Hematopoietic multipotent progenitor cell treated with erythropoietin and hydrocortisone succinate and interleukin-3 and kit ligand, for 15 days (in vitro differentiated cells): Measurements from ENCODE around the gene SNX17.
A peak's percentile ranks its signal among the peaks of the same experiment; 100 is the strongest.

Source experiments
- DNase-seq: peaks from one replicate; pipeline ENCODE4 v3.0.0-alpha.2; 2015; ENCODE audit warnings: low spot score

The SNX17 gene

DNA sequence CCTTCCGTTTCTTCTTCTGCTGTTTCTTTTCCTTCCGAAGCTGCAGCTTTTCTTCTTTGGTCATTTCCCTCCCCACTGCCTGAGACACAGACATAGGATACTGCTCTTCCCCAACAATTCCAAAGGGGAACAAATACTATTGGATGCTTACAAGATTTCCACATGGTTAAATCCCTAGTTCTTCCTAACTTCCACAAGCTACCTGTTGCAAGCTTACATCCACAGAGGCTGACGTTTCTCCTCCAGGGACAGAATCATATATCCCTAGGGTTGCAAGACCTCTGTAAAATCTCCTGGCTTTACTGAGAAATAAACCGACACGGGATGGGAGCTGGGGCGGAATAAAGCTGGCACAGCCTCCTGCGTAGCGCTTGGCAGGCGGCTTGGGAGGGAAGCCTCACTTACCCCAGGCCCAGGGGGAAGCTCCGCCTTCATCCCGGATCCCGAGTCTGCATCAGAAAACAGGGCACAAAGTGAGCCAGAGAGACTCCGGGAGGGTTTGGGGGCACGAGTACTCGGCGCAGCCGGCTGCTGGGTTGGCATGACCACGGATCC is 868 bp upstream of the SNX17 start:
- DNase-seq = peak; percentile 40

DNA sequence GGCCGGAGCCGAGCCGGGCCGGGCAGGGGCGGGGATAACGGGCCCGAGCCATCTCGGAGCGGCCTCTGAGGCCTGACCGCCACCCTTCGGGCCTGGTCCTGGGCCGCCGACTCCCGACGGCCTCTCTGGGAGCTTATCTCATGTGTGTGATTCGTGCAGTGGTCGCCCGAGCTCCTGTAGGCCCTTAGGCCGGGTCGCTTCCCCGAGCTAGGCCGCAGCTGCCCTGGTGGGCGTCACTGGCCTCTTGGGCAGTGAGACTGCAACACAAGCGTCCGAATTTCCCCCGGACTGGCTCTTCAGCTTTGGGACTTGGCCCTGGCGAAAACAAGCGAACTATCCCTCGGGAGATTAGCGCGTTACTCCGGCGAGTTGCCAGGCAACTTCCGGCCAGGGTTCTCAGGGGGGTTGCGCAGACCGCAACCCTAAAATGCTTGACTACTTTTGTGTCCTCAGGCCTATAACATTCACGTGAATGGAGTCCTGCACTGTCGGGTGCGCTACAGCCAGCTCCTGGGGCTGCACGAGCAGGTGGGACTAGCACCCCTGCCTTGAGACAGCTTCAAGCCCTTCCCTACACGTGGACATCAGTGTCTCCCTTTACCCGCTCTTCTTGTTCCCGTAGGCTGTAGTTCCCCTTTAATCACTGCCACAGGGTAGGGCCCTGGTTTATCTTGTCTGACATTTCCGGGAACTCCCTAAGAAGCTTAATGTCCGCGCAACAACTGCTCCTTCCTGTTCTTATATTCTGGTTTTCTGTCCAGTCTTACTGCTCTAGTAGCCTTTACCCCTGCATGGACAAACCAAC is 602 bp downstream of the SNX17 start:
- DNase-seq = peak; percentile 47

DNA sequence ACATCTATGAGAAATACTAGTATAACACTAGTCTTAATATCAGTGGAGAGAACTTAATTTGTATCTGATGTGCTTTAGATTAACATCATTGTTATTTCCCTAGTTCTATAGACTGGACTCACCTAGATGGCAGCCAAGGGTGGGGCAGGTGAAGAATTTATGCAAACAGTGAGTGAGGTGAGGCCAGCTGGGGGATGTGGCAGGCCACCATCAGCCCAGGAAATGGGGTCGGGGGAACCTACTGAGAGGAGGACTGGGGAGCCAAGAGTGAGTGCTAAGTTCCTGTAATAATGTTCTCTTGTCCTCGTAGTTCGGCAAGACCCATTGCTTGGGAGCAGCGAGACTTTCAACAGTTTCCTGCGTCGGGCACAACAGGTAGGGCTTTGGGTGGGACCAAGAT is 2.5 kb downstream of the SNX17 start:
- no peak for DNase-seq

DNA sequence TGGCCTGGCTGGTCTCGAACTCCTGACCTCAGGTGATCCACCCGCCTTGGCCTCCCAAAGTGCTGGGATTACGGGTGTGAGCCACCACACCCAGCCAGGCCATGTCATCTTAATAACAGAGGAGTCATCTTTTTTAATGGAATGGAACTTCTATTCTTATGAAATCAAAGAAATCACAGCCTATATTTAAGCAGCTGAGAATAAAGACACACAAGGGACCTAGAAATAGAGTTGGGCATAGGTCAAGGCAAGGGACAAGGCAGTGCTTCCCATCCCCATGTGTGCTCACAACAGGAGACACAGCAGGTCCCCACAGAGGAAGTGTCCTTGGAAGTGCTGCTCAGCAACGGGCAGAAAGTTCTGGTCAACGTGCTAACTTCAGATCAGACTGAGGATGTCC is 3.2 kb downstream of the SNX17 start:
- DNase-seq = no peak

DNA sequence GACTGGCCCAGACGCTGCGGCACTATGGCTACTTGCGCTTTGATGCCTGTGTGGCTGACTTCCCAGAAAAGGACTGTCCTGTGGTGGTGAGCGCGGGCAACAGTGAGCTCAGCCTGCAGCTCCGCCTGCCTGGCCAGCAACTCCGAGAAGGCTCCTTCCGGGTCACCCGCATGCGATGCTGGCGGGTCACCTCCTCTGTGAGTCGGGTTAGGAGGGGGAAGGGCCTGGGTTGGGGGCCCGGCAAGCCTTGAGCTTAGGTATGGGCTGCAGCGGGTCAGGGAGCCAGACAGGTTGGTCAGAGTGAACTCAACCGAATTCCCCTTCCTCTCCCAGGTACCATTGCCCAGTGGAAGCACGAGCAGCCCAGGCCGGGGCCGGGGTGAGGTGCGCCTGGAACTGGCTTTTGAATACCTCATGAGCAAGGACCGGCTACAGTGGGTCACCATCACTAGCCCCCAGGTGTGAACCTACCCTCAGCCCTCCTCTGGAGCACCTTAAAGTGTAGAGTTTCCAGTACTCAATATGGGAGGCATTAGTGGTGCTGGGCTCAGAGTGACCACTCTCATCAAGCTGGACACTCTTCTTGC is 5.2 kb downstream of the SNX17 start:
- no peak for DNase-seq

DNA sequence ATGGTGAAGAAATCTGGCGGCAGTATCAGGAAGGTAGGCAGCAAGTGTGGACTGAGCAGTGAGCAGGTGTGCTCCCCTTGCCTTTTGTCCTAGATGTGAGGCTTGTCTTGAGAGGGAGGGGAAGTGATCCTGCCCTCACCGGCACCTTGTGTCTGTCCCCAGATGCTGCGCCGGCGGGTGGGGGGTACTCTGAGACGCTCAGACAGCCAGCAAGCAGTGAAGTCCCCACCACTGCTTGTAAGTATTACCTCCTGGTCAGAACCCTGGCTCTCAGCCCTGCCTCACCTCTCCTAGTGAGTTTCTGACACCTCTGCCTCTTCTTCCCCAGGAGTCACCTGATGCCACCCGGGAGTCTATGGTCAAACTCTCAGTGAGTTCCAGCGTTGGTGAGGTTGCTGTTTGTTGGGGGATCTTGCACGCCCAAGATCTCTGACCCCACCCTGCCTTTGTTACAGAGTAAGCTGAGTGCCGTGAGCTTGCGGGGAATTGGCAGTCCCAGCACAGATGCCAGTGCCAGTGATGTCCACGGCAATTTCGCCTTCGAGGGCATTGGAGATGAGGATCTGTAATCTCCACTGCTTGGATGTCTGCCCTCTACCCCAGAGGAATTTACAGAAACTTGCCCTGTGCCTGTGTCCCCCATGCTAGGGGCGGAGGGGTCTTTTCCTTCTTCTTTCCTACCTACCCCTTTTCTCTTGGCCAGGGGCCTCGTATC is 5.9 kb downstream of the SNX17 start:
- DNase-seq = no peak

DNA sequence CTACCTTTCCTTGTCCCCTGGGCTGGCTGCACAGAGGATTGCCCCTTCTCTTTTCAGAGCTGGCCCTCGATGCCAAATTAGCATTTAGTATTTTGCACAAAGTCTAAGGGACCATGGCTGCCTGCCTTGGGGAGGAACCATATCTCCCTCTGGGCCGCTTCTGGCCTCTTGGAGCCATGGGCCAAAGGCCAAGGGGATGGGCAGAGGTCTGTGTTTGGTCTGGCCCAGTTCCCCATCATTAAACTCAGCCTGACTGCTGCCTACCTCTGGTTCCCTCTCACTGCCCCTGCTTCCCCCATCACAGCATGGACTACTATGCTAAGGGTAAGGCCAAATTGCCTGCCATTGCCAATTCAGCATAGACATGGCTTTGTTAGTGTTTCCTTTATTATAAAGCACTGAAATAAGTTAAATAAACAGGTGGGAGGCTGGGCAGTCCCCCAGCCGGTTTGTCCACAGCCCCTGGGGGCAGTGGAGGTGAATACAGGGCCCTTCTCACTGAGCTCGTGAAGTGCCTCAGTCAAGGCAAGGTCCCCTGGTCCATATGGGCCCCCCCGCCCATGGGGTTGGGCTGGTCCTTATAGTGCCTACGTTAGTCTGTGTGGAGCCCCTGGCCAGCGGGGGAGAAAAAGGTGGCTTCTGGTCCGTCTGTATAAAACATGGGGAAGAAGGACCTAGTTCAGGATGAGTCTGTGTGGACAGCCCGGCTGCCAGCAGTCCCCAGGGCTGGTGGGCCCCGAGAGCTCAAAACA is 6.6 kb downstream of the SNX17 start:
- DNase-seq = no peak

DNA sequence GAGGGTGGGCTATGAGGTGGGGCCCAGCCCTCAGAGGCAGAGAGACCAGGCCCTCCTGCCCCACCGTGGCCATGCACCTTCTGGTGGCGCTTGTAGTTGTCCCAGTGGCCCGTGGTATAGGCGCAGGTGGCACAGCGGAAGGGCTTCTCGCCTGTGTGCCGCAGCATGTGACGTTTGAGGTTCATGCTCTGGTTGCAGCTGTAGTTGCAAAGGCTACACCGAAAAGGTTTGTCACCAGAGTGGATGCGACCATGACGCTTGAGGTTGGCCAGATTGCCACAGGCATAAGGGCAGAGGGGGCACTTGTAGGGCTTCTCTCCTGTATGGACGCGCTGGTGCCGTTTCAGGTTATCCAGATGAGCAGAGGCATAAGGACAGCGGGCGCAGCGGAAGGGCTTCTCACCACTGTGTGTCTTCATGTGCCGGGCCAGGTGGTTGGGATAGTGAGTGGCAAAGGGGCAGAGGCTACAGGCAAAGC is 7.2 kb downstream of the SNX17 start:
- DNase-seq = no peak

DNA sequence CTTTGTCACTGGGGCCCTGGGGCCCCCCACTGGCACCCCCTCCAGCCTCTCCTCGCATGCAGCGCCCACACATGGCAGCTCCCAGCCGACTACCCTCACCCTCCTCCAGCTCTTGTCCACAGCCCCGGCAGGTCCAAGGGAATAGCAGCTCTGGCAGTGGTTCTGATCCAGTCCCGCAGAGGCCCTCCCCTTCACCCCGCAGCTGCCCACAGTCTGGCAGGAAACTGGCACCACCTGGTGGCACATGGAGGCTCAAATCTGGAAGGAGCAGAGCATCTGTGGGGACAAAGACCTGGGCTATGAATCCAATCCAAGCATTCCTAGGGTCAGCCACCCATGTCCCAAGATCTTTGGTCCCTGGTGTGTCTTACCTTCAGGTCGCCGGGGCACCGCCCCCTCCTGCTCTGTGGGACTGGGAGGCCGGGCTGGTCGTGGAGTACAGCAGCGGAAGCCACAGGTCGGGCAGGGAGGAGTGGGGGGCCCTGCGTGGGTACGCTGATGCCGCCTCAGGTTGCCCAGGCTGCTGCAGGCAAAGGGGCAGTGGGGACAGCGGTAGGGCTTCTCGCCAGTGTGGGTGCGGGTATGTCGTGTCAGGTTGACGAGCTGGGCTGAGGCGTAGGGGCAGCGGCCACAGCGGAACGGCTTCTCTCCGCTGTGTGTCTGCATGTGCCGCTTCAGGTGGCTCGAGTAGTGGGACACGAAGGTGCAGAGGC is 7.8 kb downstream of the SNX17 start:
- DNase-seq = no peak

DNA sequence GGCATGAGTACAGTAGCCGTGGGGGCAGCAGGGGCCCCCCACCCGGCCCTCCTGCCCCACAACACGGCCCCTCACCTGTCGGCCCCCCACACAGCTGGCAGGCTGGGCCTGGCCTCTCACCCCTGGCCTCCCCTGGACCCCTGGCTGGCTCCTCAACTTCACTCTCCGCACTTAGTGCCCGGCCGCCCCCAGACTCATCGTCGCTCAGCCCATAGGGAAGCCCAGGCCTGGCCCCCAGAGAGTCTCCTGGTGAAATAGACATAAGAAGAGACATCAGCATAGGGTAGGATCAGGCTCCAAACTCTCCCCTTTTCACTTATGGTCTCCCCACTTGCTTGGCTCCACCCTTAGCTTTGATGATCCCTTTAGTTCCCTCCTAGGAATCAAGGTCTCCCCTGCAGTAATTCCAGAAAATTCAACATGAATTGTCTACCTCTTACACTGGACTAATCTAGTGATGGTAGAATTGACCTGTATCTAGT is 8.4 kb downstream of the SNX17 start:
- DNase-seq = no peak

DNA sequence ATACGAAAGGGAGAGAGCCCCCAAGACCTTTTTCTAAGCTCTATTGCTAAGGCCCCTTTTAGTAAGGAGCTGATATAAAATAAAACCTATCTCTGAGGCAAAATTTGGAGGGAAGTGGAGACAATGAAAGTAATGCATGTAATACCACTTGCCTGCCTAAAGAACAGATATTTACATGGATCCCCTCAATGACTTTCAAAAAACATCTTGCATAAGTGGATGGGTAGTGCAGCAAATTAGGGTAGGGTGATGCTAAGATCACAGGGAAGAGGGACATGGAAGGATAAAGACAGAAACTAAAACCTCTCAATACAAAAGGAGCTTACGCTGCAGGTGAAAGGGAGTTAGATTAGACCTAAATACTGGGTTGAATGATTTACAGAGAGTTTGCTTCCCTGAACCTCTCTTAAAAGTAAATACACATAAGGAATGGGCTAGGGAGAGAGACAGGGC is 9.0 kb downstream of the SNX17 start:
- DNase-seq = no peak

DNA sequence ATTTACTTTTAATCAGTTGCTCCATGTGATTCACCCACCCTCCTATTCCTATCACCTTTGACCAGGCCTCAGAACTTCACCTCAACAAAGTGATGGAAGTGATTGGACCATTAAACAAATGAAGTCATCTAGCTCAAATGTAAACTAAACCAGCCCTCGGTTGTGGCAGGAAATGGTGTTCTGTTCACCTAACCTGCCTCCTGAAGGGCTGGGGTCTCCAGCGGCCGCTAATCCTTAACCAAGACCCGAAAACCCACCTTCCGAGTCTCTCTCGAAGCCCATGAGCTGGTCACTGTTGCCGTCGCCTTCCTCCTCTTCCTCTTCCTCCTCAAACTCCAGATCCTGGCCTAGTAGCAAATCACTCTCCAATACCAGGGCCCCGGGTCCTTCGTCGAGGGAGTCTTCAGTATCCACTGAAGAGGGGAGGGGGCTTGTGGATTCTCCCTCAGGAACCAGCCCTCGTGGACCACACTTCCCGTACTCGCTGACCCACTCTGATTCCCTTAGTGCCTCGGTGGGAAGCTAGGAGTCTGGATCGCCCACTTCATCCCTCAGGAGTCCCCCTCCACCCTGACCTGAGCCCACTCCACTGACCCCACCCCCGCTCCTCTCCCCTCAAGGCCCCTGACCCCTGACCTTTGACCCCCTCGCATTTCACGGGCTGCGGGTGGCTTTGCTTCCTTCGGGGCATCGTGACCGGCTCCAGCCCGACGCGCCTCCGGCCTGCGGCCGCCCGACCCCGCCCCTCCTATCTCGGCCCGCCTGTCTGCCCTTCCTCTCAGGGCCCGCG is 9.6 kb downstream of the SNX17 start:
- peak; percentile 39 for DNase-seq

DNA sequence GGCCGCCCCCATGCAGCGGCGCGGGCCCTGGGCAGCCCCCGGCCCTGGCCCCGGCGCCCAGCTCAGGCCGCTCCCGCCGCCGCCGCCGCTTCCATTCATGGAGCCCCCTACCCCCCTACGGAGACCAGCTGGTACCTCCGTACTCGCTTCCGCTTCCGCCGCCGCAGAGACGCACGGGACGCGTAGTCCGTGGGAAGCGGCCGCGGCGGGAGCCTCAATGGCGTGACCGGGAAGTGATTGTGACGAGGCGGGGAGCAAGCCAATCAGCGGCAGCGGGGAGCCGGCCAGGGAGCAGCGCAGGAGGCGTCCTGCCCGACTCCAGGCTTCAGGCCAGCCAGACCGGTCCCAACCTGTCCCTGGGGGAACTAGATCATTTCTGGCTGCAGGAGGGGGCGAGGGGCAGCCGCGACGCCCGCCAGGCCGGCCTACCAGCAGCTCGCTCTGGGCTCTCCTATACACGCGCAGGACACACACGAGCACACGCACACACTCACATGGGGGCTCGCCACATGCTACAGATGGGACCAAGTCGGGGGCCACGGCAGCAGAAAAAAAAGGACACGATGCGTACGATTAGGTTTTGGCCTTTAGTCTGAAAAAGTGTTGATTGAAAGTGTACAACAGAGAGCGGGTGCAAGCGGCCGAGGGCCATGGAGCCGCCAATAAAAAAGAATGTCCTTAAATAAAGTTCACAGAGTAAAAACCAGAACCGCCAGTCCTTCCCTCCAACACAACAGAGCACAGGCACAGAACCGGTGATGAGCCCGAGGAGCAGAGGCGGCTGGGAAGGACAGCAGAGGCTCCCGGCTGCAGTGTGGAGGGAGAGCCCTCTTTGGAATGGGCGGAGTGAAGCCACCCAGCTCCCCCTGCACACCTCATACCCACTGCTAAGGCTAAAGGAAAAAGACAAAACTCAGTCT is 10.5 kb downstream of the SNX17 start, which contains the start of gene ZNF513:
Gene ZNF513, minus strand, starts transcription at position 109 of the 920 bp plus-strand sequence. CDS start 208 bp downstream, outside the sequence.
- DNase-seq = peak; percentile 84

DNA sequence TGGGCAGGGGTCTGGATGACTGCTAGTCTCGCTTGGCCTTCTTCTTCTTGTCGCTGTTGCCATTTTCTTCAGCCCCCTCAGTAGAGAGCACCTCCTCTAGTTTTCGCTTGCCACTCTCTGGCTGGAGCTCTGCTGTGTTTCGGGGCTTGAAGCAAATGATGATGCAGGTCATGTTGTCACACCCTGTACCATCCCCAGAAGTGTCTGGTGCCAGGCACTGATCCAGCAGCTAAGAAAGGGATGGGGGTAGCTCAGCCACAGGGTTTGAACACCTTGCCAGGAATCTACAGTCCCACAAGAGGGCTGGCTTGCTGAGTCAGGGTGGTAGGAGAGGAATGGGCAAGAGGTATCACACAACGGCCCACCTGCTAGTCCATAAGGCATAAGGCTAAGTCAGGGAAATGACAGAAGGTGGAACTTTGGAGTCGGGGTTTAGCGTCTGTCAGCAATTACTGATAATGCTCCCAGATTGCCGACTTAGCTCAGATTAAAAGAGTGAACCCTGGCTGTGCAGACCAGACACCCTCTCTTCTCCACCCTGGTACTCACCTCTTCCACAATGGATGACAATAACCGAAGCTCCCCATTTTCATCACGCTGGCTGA is 11.3 kb downstream of the SNX17 start:
- no peak for DNase-seq

DNA sequence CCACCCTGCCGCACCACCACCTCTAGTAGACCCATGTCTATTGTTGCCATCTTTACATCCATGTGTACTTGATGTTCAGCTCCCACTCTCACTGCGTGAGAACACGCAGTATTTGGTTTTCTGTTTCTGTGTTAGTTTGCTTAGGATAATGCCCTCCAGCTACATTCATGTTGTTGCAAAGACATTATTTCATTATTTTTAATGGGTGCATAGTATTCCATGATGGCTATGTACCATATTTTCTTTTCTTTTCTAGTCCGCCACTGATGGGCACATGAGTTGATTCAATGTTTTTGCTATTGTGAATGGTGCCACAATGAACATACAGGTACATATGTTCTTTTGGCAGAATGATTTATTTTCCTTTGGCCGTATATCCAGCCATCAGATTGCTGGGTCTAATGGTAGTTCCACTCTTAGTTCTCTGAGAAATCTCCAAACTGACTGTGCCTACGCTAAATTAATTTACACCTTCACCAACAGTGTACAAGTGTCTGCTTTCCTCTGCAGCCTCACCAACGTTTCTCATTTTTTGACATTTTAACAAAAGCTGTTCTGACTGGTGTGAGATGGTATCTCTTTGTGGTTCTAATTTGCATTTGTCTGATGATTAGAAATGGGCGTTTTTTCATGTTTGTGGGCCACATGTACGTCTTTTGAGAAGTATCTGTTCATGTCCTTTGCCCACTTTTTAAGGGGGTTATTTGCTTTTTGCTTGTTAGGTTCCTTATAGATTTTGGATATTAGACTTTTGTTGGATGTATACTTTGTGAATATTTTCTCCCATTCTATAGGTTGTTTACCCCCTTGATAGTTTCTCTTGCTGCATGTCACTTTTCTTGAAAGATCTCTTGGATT is 20.6 kb downstream of the SNX17 start:
- DNase-seq = no peak

DNA sequence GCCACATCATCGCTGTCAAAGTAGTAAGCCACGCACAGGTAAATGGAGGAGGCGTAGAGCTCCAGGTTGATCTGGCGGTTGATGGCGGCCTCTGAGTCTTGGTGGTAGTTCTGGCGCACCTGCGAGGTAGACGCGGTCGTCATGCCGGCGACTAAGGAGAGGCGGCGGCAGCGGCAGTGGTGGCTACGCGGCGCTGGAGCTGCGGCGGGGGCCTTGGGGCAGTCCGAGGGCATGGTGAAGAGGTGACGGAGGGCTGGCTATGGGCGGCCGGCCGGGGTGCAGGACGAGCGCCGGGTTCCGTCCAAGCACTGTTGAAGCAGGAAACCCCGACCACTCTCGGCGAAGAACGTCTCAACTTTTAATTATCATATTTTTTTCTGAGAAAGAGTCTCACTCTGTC is 22.8 kb downstream of the SNX17 start:
- no peak for DNase-seq

DNA sequence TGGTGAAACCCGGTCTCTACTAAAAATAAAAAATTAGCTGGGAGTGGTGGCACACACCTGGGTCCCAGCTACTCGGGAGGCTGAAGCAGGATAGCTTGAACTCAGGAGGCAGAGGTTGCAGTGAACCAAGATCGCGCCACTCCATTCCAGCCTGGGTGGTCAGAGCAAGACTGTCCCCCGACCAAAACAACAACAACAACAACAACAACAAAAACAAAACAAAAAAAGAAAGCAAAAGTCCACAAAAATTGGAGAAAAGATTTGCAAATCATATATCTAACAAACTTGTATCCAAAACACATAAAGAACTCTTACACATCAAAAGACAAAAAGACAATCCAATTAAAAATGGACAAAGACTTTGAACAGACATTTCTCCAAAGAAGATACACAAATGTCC is 28.5 kb downstream of the SNX17 start:
- DNase-seq = no peak
